Stomach (tissue), 9 donors: ENCODE measurements around the gene NDUFA12. TPM values are rescaled to one million over a fixed set of nuclear protein-coding genes. Genes with fewer than 3 reads are reported as not detected.
A peak's percentile ranks its signal among the peaks of the same experiment; 100 is the strongest.

Experiments used
- DNase-seq, 2 donors: peaks; one replicate each; pipeline versions ENCODE4 v3.0.0 to v3.0.0-alpha.2; 2013 to 2019
- H3K27ac ChIP-seq, 5 donors: fragments of 200-600 bp in 4 of 5; sonication (generic) in 4 of 5; one replicate each; pipeline ENCODE4 v1.5.1; 2013 to 2019; ENCODE audit warnings: mild to moderate bottlenecking in 1 of 5, moderate library complexity in 1 of 5
- H3K27me3 ChIP-seq, 3 donors: fragments of 200-600 bp; sonication (generic); one replicate each; pipeline ENCODE4 v1.5.1; 2017 to 2019; ENCODE audit warnings: mixed run types in 1 of 3
- H3K36me3 ChIP-seq, 4 donors: fragments of 200-600 bp; sonication (generic); 1 replicate in 3 of 4; 2 replicates in 1 of 4; pipeline ENCODE4 v1.5.1; 2016 to 2019
- H3K4me1 ChIP-seq, 4 donors: fragments of 200-600 bp; sonication (generic); one replicate each; pipeline ENCODE4 v1.5.1; 2016 to 2019
- H3K4me3 ChIP-seq, 4 donors: fragments of 200-600 bp; sonication (generic) in 3 of 4; one replicate each; pipeline ENCODE4 v1.5.1; 2016 to 2019; ENCODE audit warnings: mild to moderate bottlenecking in 1 of 4
- H3K9me3 ChIP-seq, 4 donors: fragments of 200-600 bp; sonication (generic); one replicate each; pipeline ENCODE4 v1.5.1; 2016 to 2019
- CTCF ChIP-seq, 7 experiments: fragments of 450-650 bp in 4 of 7; fragments of 200-600 bp in 3 of 7; sonication (generic) in 3 of 7; IDR thresholded peaks; one replicate each; pipeline ENCODE4 v1.5.1; 2016 to 2019; ENCODE audit warnings: antibody characterized with exemption in 7 of 7, control low read depth in 2 of 7, mild to moderate bottlenecking in 1 of 7
- EP300 ChIP-seq: sonication (generic); formaldehyde crosslinking; IDR thresholded peaks from one replicate; pipeline ENCODE4 v1.6.1; 2017; ENCODE audit warnings: antibody characterized with exemption
- POLR2A ChIP-seq, 4 donors: fragments of 450-650 bp; IDR thresholded peaks; one replicate each; pipeline ENCODE4 v1.6.1; 2016; ENCODE audit warnings: antibody characterized with exemption in 4 of 4, control low read depth in 2 of 4, mild to moderate bottlenecking in 1 of 4, moderate library complexity in 1 of 4
- POLR2AphosphoS5 ChIP-seq, 3 donors: sonication (generic); formaldehyde crosslinking; IDR thresholded peaks; one replicate each; pipeline ENCODE4 v1.6.1; 2016; ENCODE audit warnings: antibody characterized with exemption in 3 of 3
- WGBS, 5 donors: extraction: QIAGEN DNeasy Blood & Tissue Kit in 3 of 5; methylation state at CpG; one replicate each; pipeline versions ENCODE4 v1.1.5 to v1.1.7; 2013 to 2018; 5-methylcytosine and 5-hydroxymethylcytosine counted together
- intact Hi-C: fragments of 100-400 bp; cut with DNase I; formaldehyde crosslinking; loops from one replicate; pipeline ENCODE4 v1.15.1; 2023; ENCODE audit warnings: low total_unique reads
- polyA plus RNA-seq, 3 donors: library from polyadenylated mRNA; stranded (reverse); fragments of 200-250 nt; gene quantifications; one replicate each; pipeline ENCODE4 v1.2.3, GENCODE V29; 2013
- total RNA-seq, 5 donors: library from RNA; depleted of rRNA; stranded (reverse); fragments of >200 nt; gene quantifications; one replicate each; pipeline versions ENCODE4 v1.1.0 to v1.2.3, GENCODE V29; 2014 to 2016
- donor health status: healthy with polysubstance abuse.
- donor health status: Bipolar disorder and iron deficiency.
- donor health status: healthy.

NDUFA12 gene
- total and polyA plus RNA-seq, 8 donors: 20.4 to 142 (median 74.9) TPM

- Histone ChIP-seq H3K27ac (no peak overlapping the region), H3K9me3 (no peaks in the 10 kb centered on the region), H3K4me3 (no peak overlapping the region), H3K36me3 (peaks cover 4 to 16% (median 7%) of the 10 kb centered on the region in 4 donors), H3K4me1 (peaks cover 0 to 3% (median 0%) of the 10 kb centered on the region in 4 donors), H3K27me3 (no peaks in the 10 kb centered on the region)
- intact Hi-C loops: no loop called here
- 79 to 89% (median 83%) methylated on average over 4 of the region's 4 CpGs for WGBS, 5 donors
- TF ChIP-seq EP300 (no peak), POLR2AphosphoS5 (IDR thresholded peaks at IDR 0.05) (no peak), POLR2A (IDR thresholded peaks at IDR 0.05) (no peak), CTCF (IDR thresholded peaks at IDR 0.05) (no peak)
- DNase-seq: no peak
These were observed 23.6 kb downstream of the NDUFA12 start for GRCh38 chr12:94979941-94980340.

DNA sequence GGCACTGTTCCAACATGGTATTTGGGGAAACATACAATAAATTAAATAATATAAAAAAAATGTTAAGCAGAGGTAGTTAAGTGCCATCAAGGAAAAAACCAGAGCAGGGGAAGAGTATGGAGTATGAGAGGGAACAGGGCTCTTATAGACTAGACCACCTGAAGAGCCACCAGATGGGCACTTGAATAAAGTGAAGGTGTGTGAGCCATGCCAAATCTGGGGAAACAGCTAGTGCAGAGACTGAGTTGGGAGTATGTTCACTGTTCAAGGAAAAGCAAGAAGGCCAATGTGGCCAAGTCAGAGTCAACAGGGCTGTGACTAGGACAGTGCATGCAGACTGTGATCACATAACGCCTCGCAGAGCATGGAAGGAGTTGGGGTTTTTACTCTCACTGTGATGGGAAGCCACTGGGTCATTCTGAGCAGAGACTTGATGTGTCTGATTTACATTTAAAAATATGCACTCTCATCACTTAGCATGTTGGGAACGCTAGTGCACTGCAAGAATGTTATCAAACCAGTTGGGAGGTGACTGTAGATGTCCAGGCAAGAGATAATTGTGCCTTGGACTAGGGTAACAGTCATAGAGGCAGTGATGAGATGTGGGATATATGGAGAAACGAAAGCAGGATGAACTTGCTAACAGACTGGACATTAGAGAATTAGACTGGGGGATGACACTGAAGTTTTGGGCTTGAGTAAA lies 25.6 kb downstream of the NDUFA12 start:
- Histone ChIP-seq H3K4me1 (peaks cover 0 to 3% (median 0%) of the 10 kb centered on the region in 4 donors), H3K4me3 (no peak overlapping the region), H3K27me3 (no peaks in the 10 kb centered on the region), H3K36me3 (peaks cover 0 to 3% (median 1%) of the 10 kb centered on the region in 4 donors), H3K9me3 (no peaks in the 10 kb centered on the region), H3K27ac (no peak overlapping the region)
- intact Hi-C loops: no loop called here
- DNase-seq: no peak
- TF ChIP-seq POLR2AphosphoS5 (IDR thresholded peaks at IDR 0.05): no peak
- no peak for TF ChIP-seq CTCF (IDR thresholded peaks at IDR 0.05)
- no peak for TF ChIP-seq POLR2A (IDR thresholded peaks at IDR 0.05)
- TF ChIP-seq EP300: no peak
- 88 to 94% (median 91%) methylated on average over 4 of the region's 4 CpGs for WGBS, 5 donors

DNA sequence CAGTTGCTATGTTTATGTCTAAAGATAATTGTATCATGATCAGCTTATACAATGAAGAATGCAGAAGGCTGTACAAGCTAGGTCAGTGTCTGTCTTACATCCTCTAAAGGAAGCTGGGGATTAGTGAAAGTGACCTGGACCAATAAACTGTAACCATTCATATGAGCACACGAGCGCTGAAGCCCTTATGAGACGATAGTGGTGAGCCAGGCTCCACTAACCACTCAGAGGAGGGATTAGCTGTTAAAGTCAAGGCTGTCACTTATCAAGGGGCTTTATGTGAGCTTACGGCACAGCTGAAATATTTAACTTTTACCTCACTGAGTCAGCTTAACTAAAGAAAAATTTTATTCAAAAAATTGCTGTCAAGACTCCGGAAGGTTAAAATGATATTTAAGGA lies 30.3 kb downstream of the NDUFA12 start:
- WGBS, 5 donors: 73 to 83% (median 75%) methylated on average over 5 of the region's 5 CpGs

DNA sequence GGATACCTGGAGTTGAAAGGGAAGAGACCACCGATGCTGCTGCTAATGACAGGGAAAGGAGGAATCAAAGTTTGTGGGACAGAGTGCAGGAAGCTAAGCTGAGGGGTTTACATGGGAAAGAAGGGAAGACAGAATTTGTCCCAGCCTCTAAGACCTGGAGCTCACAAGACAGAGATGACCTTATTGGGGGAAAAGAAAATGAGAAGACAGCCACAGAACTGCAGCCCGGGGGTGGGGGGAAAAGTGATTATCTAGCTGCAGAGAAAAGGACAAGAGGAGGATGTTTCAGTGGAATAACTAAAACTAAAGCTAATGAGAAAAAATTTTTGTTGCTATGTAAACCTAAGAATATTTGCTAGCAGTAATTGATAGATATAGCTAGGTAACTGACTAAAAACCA lies 30.7 kb downstream of the NDUFA12 start:
- DNase-seq: no peak
- WGBS, 5 donors: 85 to 94% (median 92%) methylated on average over 2 of the region's 2 CpGs
- Histone ChIP-seq H3K4me3 (no peak overlapping the region), H3K27ac (no peak overlapping the region), H3K9me3 (no peaks in the 10 kb centered on the region), H3K36me3 (peaks cover 0 to 23% (median 16%) of the 10 kb centered on the region in 4 donors), H3K4me1 (no peaks in the 10 kb centered on the region), H3K27me3 (no peaks in the 10 kb centered on the region)
- intact Hi-C loops: no loop called here
- TF ChIP-seq POLR2AphosphoS5 (IDR thresholded peaks at IDR 0.05) (no peak), CTCF (IDR thresholded peaks at IDR 0.05) (no peak), POLR2A (IDR thresholded peaks at IDR 0.05) (no peak), EP300 (no peak)

More for the DNA sequence above, 30.3 kb downstream of the NDUFA12 start:
- no peaks in the 10 kb centered on the region for H3K9me3 ChIP-seq
- no peaks in the 10 kb centered on the region for H3K27me3 ChIP-seq
- H3K36me3 ChIP-seq: peaks cover 0 to 23% (median 16%) of the 10 kb centered on the region in 4 donors
- no peak overlapping the region for H3K4me3 ChIP-seq
- peak in 1 of 2 donors; percentile 37 for DNase-seq
- H3K27ac ChIP-seq: no peak overlapping the region
- H3K4me1 ChIP-seq: no peaks in the 10 kb centered on the region
- no peak for TF ChIP-seq POLR2AphosphoS5 (IDR thresholded peaks at IDR 0.05)
- no peak for TF ChIP-seq CTCF (IDR thresholded peaks at IDR 0.05)
- no peak for TF ChIP-seq EP300
- TF ChIP-seq POLR2A (IDR thresholded peaks at IDR 0.05): no peak
- intact Hi-C loops: no loop called here
